ENCODE data around the gene CYP11A1. TPM values are rescaled to one million over a fixed set of nuclear protein-coding genes. Genes with fewer than 3 reads are reported as not detected.

Gene CYP11A1
- total RNA-seq, 1 donor, result 0.86 TPM

GRCh38 chr15:74336061-74337005, 31.1 kb downstream of the CYP11A1 start:
- TF ChIP-seq CTCF (IDR thresholded peaks at IDR 0.05; ENCODE audit: insufficient read depth, low read depth, low read length), result no peak
- no peak for DNase-seq (ENCODE audit: low read depth)
- H3K4me3 ChIP-seq (ENCODE audit: low read depth, low read length), result no peak overlapping the region

GRCh38 chr15:74335396-74335795, 32.0 kb downstream of the CYP11A1 start:
- TF ChIP-seq CTCF (IDR thresholded peaks at IDR 0.05; ENCODE audit: insufficient read depth, low read depth, low read length), result no peak
- no peak overlapping the region for H3K4me3 ChIP-seq (ENCODE audit: low read depth, low read length)
- DNase-seq (ENCODE audit: low read depth), result no peak

- no peak for DNase-seq (ENCODE audit: low read depth)
- H3K4me3 ChIP-seq (ENCODE audit: low read depth, low read length), result no peak overlapping the region
- no peak for TF ChIP-seq CTCF (IDR thresholded peaks at IDR 0.05; ENCODE audit: insufficient read depth, low read depth, low read length)
These were observed 33.3 kb downstream of the CYP11A1 start for GRCh38 chr15:74334127-74334526.

GRCh38 chr15:74333662-74334061, 33.8 kb downstream of the CYP11A1 start:
- TF ChIP-seq CTCF (IDR thresholded peaks at IDR 0.05; ENCODE audit: insufficient read depth, low read depth, low read length), result no peak
- no peak overlapping the region for H3K4me3 ChIP-seq (ENCODE audit: low read depth, low read length)
- no peak for DNase-seq (ENCODE audit: low read depth)

GRCh38 chr15:74333093-74333492, 34.4 kb downstream of the CYP11A1 start:
- H3K4me3 ChIP-seq (ENCODE audit: low read depth, low read length), result no peak overlapping the region
- no peak for TF ChIP-seq CTCF (IDR thresholded peaks at IDR 0.05; ENCODE audit: insufficient read depth, low read depth, low read length)
- DNase-seq (ENCODE audit: low read depth), result no peak

GRCh38 chr15:74332611-74333010, 34.8 kb downstream of the CYP11A1 start:
- no peak overlapping the region for H3K4me3 ChIP-seq (ENCODE audit: low read depth, low read length)
- no peak for DNase-seq (ENCODE audit: low read depth)
- TF ChIP-seq CTCF (IDR thresholded peaks at IDR 0.05; ENCODE audit: insufficient read depth, low read depth, low read length), result no peak

All from fibroblast of villous mesenchyme (primary cell).